ENCODE data around the gene MON1A.
"Not testable (repeated sequence)": the region's sequence is repeated elsewhere in the genome, so short reads cannot be mapped to it uniquely, and the experiment has no call there.

- TF ChIP-seq ELF4 (IDR thresholded peaks at IDR 0.05); FOXA1 (IDR thresholded peaks at IDR 0.05); FOXM1 (IDR thresholded peaks at IDR 0.05; ENCODE audit: borderline replicate concordance); BHLHE40 (IDR thresholded peaks at IDR 0.05; ENCODE audit: borderline replicate concordance); SP1 (IDR thresholded peaks at IDR 0.05); NFRKB (IDR thresholded peaks at IDR 0.05); SUZ12 (IDR thresholded peaks at IDR 0.05); ARNT (IDR thresholded peaks at IDR 0.05); CTBP1 (IDR thresholded peaks at IDR 0.05; ENCODE audit: borderline replicate concordance); ZNF384 (IDR thresholded peaks at IDR 0.05); TARDBP (IDR thresholded peaks at IDR 0.05); LEF1 (IDR thresholded peaks at IDR 0.05; ENCODE audit: borderline replicate concordance): not testable (repeated sequence)
These were observed 2.7 kb upstream of the MON1A start for GRCh38 chr3:49932281-49932680.

Measured in HEK293T (cell line).